Measurements from ENCODE around the gene LGALS7. TPM values are rescaled to one million over a fixed set of nuclear protein-coding genes. Genes with fewer than 3 reads are reported as not detected.

LGALS7 gene
- total RNA-seq, 3 donors from 2014 or later (not counting 1 experiment from before 2014, with no cell fraction given) = not detected

GRCh38 chr19:38803543-38803942 lies 30.2 kb upstream of the LGALS7 start:
- H3K27me3 Mint-ChIP-seq (ENCODE audit: low read depth in 2 of 2) = no peaks in the 10 kb centered on the region
- TF ChIP-seq, protein P1, sequence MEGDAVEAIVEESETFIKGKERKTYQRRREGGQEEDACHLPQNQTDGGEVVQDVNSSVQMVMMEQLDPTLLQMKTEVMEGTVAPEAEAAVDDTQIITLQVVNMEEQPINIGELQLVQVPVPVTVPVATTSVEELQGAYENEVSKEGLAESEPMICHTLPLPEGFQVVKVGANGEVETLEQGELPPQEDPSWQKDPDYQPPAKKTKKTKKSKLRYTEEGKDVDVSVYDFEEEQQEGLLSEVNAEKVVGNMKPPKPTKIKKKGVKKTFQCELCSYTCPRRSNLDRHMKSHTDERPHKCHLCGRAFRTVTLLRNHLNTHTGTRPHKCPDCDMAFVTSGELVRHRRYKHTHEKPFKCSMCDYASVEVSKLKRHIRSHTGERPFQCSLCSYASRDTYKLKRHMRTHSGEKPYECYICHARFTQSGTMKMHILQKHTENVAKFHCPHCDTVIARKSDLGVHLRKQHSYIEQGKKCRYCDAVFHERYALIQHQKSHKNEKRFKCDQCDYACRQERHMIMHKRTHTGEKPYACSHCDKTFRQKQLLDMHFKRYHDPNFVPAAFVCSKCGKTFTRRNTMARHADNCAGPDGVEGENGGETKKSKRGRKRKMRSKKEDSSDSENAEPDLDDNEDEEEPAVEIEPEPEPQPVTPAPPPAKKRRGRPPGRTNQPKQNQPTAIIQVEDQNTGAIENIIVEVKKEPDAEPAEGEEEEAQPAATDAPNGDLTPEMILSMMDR (IDR thresholded peaks at IDR 0.05) = no peak
- H3K9me3 ChIP-seq (ENCODE audit: control insufficient read depth, insufficient read depth, low read length) = no peaks in the 10 kb centered on the region

GRCh38 chr19:38801359-38802095 lies 28.2 kb upstream of the LGALS7 start:
- ATAC-seq = no peak
- no peak for DNase-seq

More at GRCh38 chr19:38803543-38803942, 30.2 kb upstream of the LGALS7 start:
- H3K27me3 ChIP-seq (ENCODE audit: control insufficient read depth, insufficient read depth, low read length) = no peaks in the 10 kb centered on the region
- H3K4me3 ChIP-seq (ENCODE audit: low read length) = no peak overlapping the region
- Mint-ChIP-seq H3K4me3 (no peak overlapping the region), H3K4me1 (peaks cover 0 to 6% of the 10 kb centered on the region in 2 donors), H3K27ac (no peak overlapping the region), H3K36me3 (no peaks in the 10 kb centered on the region), H3K9me3 (no peaks in the 10 kb centered on the region)
- ATAC-seq (no peak), DNase-seq (no peak)
- WGBS (ENCODE audit: insufficient coverage) = 92% methylated on average over 6 of the region's 10 CpGs
- H3K36me3 ChIP-seq (ENCODE audit: control insufficient read depth, insufficient read depth, low read length) = no peaks in the 10 kb centered on the region
- no peak overlapping the region for H3K27ac ChIP-seq (ENCODE audit: low read length)
- intact Hi-C loops (cut with micrococcal nuclease) = no loop called here
- H3K4me1 ChIP-seq (ENCODE audit: control insufficient read depth, insufficient read depth, low read length) = peaks cover 3% of the 10 kb centered on the region

GRCh38 chr19:38800577-38801347 lies 27.4 kb upstream of the LGALS7 start:
- H3K27me3 Mint-ChIP-seq (ENCODE audit: low read depth in 2 of 2) = no peaks in the 10 kb centered on the region
- Histone ChIP-seq H3K9me3 (ENCODE audit: control insufficient read depth, insufficient read depth, low read length) (no peaks in the 10 kb centered on the region), H3K27ac (ENCODE audit: low read length) (no peak overlapping the region), H3K4me3 (ENCODE audit: low read length) (no peak overlapping the region), H3K27me3 (ENCODE audit: control insufficient read depth, insufficient read depth, low read length) (no peaks in the 10 kb centered on the region), H3K36me3 (ENCODE audit: control insufficient read depth, insufficient read depth, low read length) (no peaks in the 10 kb centered on the region), H3K4me1 (ENCODE audit: control insufficient read depth, insufficient read depth, low read length) (peaks cover 3% of the 10 kb centered on the region)
- DNase-seq = no peak
- no peaks in the 10 kb centered on the region for H3K9me3 Mint-ChIP-seq
- no peak for ATAC-seq
- H3K4me1 Mint-ChIP-seq = peaks cover 0 to 6% of the 10 kb centered on the region in 2 donors
- H3K4me3 Mint-ChIP-seq = no peak overlapping the region
- TF ChIP-seq, protein P1 (IDR thresholded peaks at IDR 0.05) = no peak
- no peak overlapping the region for H3K27ac Mint-ChIP-seq
- whole genome bisulfite sequencing (ENCODE audit: insufficient coverage) = 96% methylated on average over 5 of the region's 5 CpGs
- H3K36me3 Mint-ChIP-seq = no peaks in the 10 kb centered on the region
- intact Hi-C loops (cut with micrococcal nuclease) = no loop called here

More at GRCh38 chr19:38801359-38802095, 28.2 kb upstream of the LGALS7 start:
- WGBS (ENCODE audit: insufficient coverage) = 98% methylated on average over 12 of the region's 12 CpGs
- Mint-ChIP-seq H3K4me1 (peaks cover 0 to 6% of the 10 kb centered on the region in 2 donors), H3K27ac (no peak overlapping the region), H3K27me3 (ENCODE audit: low read depth in 2 of 2) (no peaks in the 10 kb centered on the region), H3K9me3 (no peaks in the 10 kb centered on the region), H3K36me3 (no peaks in the 10 kb centered on the region), H3K4me3 (no peak overlapping the region)
- peaks cover 3% of the 10 kb centered on the region for H3K4me1 ChIP-seq (ENCODE audit: control insufficient read depth, insufficient read depth, low read length)
- TF ChIP-seq, protein P1 (IDR thresholded peaks at IDR 0.05) = no peak
- no peaks in the 10 kb centered on the region for H3K9me3 ChIP-seq (ENCODE audit: control insufficient read depth, insufficient read depth, low read length)
- intact Hi-C loops (cut with micrococcal nuclease) = no loop called here
- H3K27me3 ChIP-seq (ENCODE audit: control insufficient read depth, insufficient read depth, low read length) = no peaks in the 10 kb centered on the region
- no peaks in the 10 kb centered on the region for H3K36me3 ChIP-seq (ENCODE audit: control insufficient read depth, insufficient read depth, low read length)
- H3K4me3 ChIP-seq (ENCODE audit: low read length) = no peak overlapping the region
- no peak overlapping the region for H3K27ac ChIP-seq (ENCODE audit: low read length)
